GM23248 (cell line): ENCODE measurements around the gene PIP5K1B.

Source experiments
- EZH2 ChIP-seq: fragments of 200-600 bp; sonication (generic); IDR thresholded peaks from 2 replicates; pipeline ENCODE4 v1.6.1; 2018; ENCODE audit warnings: antibody characterized with exemption, mild to moderate bottlenecking; ENCODE audit not compliant: insufficient read depth, poor library complexity, severe bottlenecking
- EZH2phosphoT487 ChIP-seq: fragments of 200-600 bp; sonication (generic); IDR thresholded peaks from 2 replicates; pipeline ENCODE4 v1.6.1; 2018; ENCODE audit warnings: antibody characterized with exemption, moderate library complexity, mild to moderate bottlenecking, low read depth; ENCODE audit not compliant: insufficient read depth

DNA sequence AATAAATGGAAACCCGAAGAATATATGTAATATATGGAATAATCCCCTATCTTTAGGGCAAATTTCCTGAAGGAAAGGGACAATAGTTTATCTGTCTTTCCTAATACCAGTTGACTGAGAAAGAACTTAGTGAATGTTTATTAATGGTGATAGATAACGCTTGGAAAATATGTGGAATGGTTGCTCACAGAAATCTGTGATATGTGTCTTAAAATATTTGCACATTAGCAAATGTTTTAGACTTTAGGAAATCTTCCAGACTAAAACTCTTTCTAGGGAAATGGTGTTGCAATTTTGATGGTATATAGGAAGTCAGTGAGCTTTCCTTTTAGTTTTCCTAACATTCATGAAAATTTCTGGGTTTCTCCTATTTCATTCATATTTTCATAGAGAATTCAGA is 90.4 kb downstream of the PIP5K1B start:
- TF ChIP-seq EZH2 (no peak), EZH2phosphoT487 (no peak)
